Superior temporal gyrus (tissue), 1 donor: ENCODE data around the gene SLC15A5.

Experiments used
- DNase-seq: peaks from one replicate; pipeline ENCODE4 v3.0.0-alpha.2; 2016; ENCODE audit errors: extremely low spot score

The SLC15A5 gene

GRCh38 chr12:16175840-16176239 is 101.6 kb downstream of the SLC15A5 start:
- DNase-seq = no peak

- no peak for DNase-seq
Measured at GRCh38 chr12:16174282-16174681, 103.2 kb downstream of the SLC15A5 start.

GRCh38 chr12:16171348-16171747 is 106.1 kb downstream of the SLC15A5 start:
- DNase-seq = no peak

- DNase-seq = no peak
Measured at GRCh38 chr12:16168078-16168477, 109.4 kb downstream of the SLC15A5 start.

GRCh38 chr12:16166563-16167470 is 110.7 kb downstream of the SLC15A5 start:
- DNase-seq = no peak

- DNase-seq = peak; percentile 66
Measured at GRCh38 chr12:16165506-16165905, 112.0 kb downstream of the SLC15A5 start.

GRCh38 chr12:16163901-16164300 is 113.6 kb downstream of the SLC15A5 start:
- DNase-seq = no peak

- no peak for DNase-seq
Measured at GRCh38 chr12:16163146-16163545, 114.3 kb downstream of the SLC15A5 start.

- DNase-seq = no peak
Measured at GRCh38 chr12:16159571-16159970, 117.9 kb downstream of the SLC15A5 start.

GRCh38 chr12:16158050-16158449 is 119.4 kb downstream of the SLC15A5 start:
- DNase-seq = no peak

GRCh38 chr12:16155938-16156337 is 121.5 kb downstream of the SLC15A5 start:
- DNase-seq = no peak

GRCh38 chr12:16154990-16155389 is 122.5 kb downstream of the SLC15A5 start:
- no peak for DNase-seq

GRCh38 chr12:16152885-16153673 is 124.4 kb downstream of the SLC15A5 start:
- no peak for DNase-seq

GRCh38 chr12:16150276-16150675 is 127.2 kb downstream of the SLC15A5 start:
- DNase-seq = no peak

- no peak for DNase-seq
Measured at GRCh38 chr12:16148938-16149337, 128.5 kb downstream of the SLC15A5 start.
